HFFc6 (cell line): Measurements from ENCODE around the gene ACP1. TPM values are rescaled to one million over a fixed set of nuclear protein-coding genes. Genes with fewer than 3 reads are reported as not detected.

Source experiments
- DNase-seq: peaks from one replicate; pipeline ENCODE4 v3.0.0-alpha.2; 2018
- H3K27ac Mint-ChIP-seq: 2 replicates; pipeline ENCODE4 v1.8.0; 2020; ENCODE audit warnings: mild to moderate bottlenecking, mixed read lengths
- H3K27me3 Mint-ChIP-seq: 2 replicates; pipeline ENCODE4 v1.8.0; 2021; ENCODE audit warnings: mild to moderate bottlenecking, moderate library complexity, mixed read lengths; ENCODE audit not compliant: insufficient read depth
- H3K36me3 Mint-ChIP-seq: 2 replicates; pipeline ENCODE4 v1.8.0; 2021; ENCODE audit warnings: low read depth, mixed read lengths
- H3K4me1 Mint-ChIP-seq: 2 replicates; pipeline ENCODE4 v1.8.0; 2020; ENCODE audit warnings: low read depth, mixed read lengths
- H3K4me3 Mint-ChIP-seq: 2 replicates; pipeline ENCODE4 v1.8.0; 2020; ENCODE audit warnings: mild to moderate bottlenecking, moderate library complexity, mixed read lengths
- H3K9me3 Mint-ChIP-seq: 2 replicates; pipeline ENCODE4 v1.8.0; 2020; ENCODE audit warnings: mild to moderate bottlenecking, mixed read lengths
- total RNA-seq, 6 experiments: library from RNA; stranded (reverse); fragmentation: NEBNext Ultra II Directional; extraction: Animal tissue kit (Norgen Biotek cat#: 25700); gene quantifications; 2 replicates in 1 of 6; 3 replicates in 5 of 6; pipeline ENCODE4 v1.2.3, GENCODE V29; 2021
- TF ChIP-seq, protein P1 (sequence below): fragments of 200-600 bp; sonication (generic); IDR thresholded peaks from 2 replicates; pipeline ENCODE4 v1.5.0; 2021; ENCODE audit warnings: antibody characterized with exemption, mild to moderate bottlenecking

The ACP1 gene
- total RNA-seq, 6 experiments from 2014 or later, result 83.4 to 95.3 (median 89.2) TPM

DNA sequence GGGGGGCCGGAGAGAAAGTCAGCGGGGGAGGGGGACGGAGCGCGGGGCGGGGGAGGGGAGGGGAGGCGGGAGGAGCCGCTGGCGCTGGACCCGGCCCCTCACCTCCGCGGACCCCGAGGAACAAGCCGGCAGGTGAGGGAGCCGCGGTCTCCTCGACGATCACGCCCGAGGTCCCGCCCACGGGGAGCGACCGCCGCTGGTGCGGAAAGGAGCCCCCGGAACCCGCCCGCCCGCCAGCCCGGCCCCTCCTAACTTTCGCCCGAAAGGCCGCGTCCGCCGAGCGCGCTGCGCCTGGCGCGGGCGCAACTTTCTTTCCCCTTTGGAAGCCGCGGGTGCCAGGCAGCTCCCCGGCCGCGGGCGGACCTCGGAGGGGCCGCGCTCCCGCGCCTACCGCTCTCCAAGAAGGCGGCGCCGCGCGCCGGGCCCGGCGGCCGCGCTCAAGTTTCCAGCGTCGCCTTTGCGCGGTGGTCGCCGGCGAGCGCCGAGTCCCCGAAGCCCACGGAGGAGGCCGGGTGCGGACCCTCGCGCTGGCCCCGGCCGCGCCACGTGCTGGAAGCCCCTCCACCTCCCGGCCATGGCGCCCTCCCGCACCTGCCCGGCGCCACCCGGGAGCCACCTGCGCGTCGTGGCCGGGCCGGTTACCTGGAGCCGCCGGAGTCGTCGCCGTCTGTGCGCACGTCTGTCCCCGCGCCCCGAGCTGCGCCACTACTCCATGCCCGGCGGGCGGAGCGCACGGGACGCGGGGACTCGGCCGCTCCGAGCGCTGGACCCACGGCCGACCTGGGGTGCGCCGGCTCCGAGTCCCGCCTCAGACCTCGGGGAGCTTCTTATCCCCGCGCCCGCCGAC lies 23.4 kb downstream of the ACP1 start, which contains the start of gene ALKAL2:
Gene ALKAL2 (minus strand): TSS at position 181 of the 847 bp plus-strand sequence. CDS start 256 bp downstream, outside the sequence.
- peak within 1 kb of the TSS; percentile 22; the same call in 1 of the 2 replicates for H3K4me3 Mint-ChIP-seq
- peaks cover 41% of the 10 kb centered on the region for H3K4me1 Mint-ChIP-seq
- no peaks in the 10 kb centered on the region for H3K9me3 Mint-ChIP-seq
- no peak for DNase-seq
- peaks cover 10% of the 10 kb centered on the region for H3K27me3 Mint-ChIP-seq
- TF ChIP-seq, protein P1, sequence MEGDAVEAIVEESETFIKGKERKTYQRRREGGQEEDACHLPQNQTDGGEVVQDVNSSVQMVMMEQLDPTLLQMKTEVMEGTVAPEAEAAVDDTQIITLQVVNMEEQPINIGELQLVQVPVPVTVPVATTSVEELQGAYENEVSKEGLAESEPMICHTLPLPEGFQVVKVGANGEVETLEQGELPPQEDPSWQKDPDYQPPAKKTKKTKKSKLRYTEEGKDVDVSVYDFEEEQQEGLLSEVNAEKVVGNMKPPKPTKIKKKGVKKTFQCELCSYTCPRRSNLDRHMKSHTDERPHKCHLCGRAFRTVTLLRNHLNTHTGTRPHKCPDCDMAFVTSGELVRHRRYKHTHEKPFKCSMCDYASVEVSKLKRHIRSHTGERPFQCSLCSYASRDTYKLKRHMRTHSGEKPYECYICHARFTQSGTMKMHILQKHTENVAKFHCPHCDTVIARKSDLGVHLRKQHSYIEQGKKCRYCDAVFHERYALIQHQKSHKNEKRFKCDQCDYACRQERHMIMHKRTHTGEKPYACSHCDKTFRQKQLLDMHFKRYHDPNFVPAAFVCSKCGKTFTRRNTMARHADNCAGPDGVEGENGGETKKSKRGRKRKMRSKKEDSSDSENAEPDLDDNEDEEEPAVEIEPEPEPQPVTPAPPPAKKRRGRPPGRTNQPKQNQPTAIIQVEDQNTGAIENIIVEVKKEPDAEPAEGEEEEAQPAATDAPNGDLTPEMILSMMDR, result no peak
- H3K36me3 Mint-ChIP-seq, result peaks cover 6% of the 10 kb centered on the region; the same call in 1 of the 2 replicates
- no peak within 1 kb of the TSS for H3K27ac Mint-ChIP-seq

DNA sequence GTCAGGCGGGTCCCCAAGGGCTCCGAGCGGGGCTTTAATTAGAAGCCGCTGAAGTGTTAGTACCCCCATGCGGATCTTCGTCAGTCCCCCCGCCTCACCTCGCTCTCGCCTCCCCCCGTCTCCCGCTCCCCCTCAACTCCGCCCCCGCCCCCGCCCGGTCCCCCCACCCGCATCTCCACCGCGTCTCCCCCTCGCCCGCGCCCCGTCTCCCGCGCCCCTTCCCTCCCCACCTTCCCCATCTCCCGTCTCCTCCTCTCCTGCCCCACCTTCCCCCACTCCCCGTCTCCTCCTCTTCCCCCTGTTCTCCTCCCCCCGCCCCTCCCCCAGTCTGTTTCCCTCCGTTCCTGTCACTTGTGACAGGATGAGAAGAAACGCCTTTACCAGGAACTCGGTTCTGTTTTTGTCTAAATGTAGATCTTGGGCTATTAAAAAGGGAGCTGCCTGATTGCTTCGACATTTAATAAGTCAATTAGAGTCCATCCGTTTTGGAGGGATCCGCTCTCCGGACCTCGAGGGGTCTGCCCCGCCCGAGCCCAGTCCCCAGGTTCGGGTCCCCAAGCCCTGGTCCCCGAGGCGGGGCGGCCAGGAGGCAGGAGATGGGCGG lies 24.1 kb downstream of the ACP1 start:
- no peak overlapping the region for H3K4me3 Mint-ChIP-seq
- TF ChIP-seq, protein P1, result no peak
- H3K36me3 Mint-ChIP-seq, result no peaks in the 10 kb centered on the region
- peaks cover 10% of the 10 kb centered on the region for H3K27me3 Mint-ChIP-seq
- no peak overlapping the region for H3K27ac Mint-ChIP-seq
- peaks cover 33% of the 10 kb centered on the region for H3K4me1 Mint-ChIP-seq
- no peaks in the 10 kb centered on the region for H3K9me3 Mint-ChIP-seq
- DNase-seq, result no peak

DNA sequence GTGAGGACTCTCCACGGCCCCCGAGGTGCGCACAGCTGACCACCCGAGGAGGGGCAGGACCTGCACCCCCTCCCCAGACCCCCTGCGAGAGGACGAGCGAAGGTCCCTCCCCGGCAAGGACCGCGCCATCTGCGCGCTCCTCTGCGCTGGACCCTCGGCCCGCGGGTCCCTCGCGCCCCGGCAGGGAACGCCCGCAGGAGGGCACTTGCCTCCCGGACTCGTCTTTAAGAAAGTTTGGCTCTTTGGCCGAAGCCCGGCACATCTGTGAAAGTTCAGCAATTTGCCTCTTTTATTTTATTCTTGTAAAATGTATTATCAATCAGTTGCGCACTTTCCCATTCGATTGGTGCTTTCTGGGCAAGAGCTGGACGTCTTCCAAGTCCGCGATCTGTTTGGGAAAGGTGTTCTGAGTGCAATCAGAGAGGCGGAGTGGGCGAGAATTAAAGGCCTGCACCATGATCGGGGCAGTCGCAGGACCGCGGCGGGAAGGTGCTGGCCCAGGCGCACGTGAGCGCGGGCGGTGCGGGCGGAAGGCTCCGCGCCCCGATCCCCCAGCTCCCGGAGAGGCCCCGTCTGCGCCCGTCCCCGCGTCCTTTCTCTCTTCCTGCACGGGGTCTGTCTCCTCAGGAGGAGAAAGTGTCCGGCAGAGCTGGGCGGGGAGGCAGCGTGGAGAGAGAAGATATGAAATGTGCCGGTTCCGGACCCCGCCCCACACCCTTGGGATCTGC lies 24.8 kb downstream of the ACP1 start:
- TF ChIP-seq, protein P1, result no peak
- no peak overlapping the region for H3K27ac Mint-ChIP-seq
- peaks cover 10% of the 10 kb centered on the region for H3K27me3 Mint-ChIP-seq

DNA sequence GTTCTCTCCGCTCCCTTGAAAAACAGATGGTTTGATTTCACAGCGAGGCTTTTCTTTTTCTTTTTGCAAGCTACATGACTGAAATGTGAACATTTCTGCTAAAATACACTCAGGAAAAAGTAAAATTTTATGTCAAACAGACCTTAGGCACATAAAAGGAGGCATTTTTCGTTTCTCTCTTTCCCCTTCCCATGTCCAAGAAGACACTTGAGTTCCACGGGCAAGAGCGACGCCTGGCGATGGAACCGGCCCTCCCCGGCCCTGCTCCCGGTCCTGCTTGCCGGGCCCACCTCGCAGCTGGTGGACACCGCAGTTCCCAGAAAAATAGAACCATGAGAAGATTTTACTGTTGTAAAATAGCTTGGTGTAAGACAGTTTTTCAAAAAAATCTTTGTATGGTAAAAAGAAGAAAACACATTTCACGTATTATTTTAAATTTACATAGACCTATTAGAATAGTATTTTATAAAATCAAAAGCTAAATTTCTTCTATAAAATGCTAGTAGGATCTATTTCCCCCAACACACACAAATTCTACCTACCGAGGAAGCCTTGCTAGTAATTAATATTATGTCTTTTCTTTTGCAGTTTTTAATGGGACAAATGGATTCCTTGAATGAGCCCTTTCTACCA lies 25.5 kb downstream of the ACP1 start:
- H3K4me1 Mint-ChIP-seq, result peaks cover 20% of the 10 kb centered on the region
- TF ChIP-seq, protein P1, result peak; percentile 84
- H3K27me3 Mint-ChIP-seq, result peaks cover 10% of the 10 kb centered on the region
- H3K36me3 Mint-ChIP-seq, result no peaks in the 10 kb centered on the region
- H3K27ac Mint-ChIP-seq, result no peak overlapping the region
- no peaks in the 10 kb centered on the region for H3K9me3 Mint-ChIP-seq
- DNase-seq, result peak; percentile 54
- H3K4me3 Mint-ChIP-seq, result peak overlapping the region; percentile 88

More for the DNA sequence above, 24.8 kb downstream of the ACP1 start:
- DNase-seq, result no peak
- Mint-ChIP-seq H3K9me3 (no peaks in the 10 kb centered on the region), H3K36me3 (no peaks in the 10 kb centered on the region), H3K4me1 (peaks cover 27% of the 10 kb centered on the region), H3K4me3 (peak overlapping the region; percentile 88)

DNA sequence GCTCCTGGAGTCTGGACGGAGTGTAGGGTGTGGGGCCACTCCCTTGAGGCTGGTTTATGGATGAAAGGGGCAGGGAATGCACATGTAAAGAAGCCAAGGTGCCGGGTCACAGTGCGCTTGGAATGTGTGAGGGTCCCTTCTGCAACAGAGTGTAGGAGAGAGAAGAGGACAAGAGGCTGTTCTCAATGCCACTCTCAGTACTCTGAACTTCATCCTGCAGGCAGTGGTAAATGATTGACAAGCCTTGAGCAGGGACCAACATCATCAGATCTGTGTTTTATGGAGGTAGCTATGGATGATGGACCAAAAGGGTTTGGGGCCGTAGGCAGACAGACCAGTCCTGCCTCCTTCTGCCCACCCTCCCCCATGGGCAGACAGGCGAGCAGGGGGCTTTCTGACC lies 30.3 kb downstream of the ACP1 start:
- Mint-ChIP-seq H3K9me3 (no peaks in the 10 kb centered on the region), H3K4me1 (peaks cover 1% of the 10 kb centered on the region; the same call in 1 of the 2 replicates), H3K27me3 (peaks cover 11% of the 10 kb centered on the region), H3K36me3 (no peaks in the 10 kb centered on the region), H3K4me3 (no peak overlapping the region), H3K27ac (no peak overlapping the region)
- TF ChIP-seq, protein P1, result no peak
- no peak for DNase-seq
